DMS153 treated with DMSO at 0.1 percent for 48 hours (cell line): ENCODE data around the gene MBD3L2.
"Not testable (repeated sequence)": the region's sequence is repeated elsewhere in the genome, so short reads cannot be mapped to it uniquely, and the experiment has no call there.

Experiments
- DNase-seq: peaks from one replicate; lab custom pipeline; 2025; ENCODE audit not compliant: unreplicated experiment; lab: John Stamatoyannopoulos, UW

MBD3L2 gene

DNA sequence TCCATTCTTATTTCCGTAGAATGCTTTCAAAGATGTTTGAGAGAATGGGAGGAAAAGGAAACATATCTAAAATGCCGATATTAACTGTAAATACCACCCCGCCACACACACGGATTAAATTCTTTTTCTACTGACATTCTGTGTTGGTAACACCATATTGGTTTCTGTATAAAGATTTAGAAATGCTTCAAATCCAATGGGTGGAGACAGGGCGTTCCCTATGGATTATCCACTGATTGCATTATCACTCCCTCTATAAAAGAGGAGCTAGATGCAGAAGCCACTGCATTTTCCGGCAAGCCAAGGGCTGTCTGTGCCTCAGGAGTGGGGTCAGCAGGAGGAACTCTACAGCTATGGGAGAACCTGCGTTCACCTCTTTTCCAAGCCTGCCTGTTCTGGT is at the start of gene MBD3L2:
Gene MBD3L2 (plus strand): TSS at position 301 of the 400 bp plus-strand sequence. CDS start 53 bp downstream, at position 354.
- not testable (repeated sequence) for DNase-seq

GRCh38 chr19:6999933-7000332 is 49.2 kb upstream of the MBD3L2 start:
- DNase-seq, result no peak

GRCh38 chr19:7000333-7000732 is 48.8 kb upstream of the MBD3L2 start:
- no peak for DNase-seq

GRCh38 chr19:7000816-7001215 is 48.3 kb upstream of the MBD3L2 start:
- no peak for DNase-seq

GRCh38 chr19:7004313-7004931 is 44.7 kb upstream of the MBD3L2 start:
- DNase-seq, result no peak

DNA sequence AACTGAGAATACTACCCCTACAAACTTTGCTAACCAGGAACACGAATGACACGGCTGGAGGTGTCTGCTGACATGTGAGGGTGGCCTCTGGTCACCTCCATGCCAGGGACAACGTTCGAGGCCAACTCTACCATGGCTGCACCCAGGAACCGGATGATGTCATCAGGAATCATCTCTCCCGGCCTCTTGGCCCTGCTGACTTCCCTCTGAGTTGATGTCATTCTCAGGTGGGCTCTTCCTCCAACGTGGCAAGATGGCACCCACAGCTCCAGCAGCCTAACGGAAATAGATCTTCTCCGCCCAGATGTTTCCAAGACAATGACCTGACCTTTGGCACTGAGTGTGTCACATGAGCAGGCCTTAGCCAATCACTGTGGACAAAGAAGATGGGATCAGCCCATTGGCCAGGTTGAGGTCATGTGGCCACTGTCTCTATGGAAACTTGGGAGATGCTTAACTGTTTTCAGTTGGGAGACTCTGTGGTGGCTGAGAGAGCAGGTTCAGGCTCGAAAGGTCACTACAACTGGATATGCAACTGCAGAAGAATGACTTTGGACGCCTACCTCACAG is 42.9 kb upstream of the MBD3L2 start:
- no peak for DNase-seq

- DNase-seq, result no peak
Observed at GRCh38 chr19:7007859-7008258, 41.3 kb upstream of the MBD3L2 start.

DNA sequence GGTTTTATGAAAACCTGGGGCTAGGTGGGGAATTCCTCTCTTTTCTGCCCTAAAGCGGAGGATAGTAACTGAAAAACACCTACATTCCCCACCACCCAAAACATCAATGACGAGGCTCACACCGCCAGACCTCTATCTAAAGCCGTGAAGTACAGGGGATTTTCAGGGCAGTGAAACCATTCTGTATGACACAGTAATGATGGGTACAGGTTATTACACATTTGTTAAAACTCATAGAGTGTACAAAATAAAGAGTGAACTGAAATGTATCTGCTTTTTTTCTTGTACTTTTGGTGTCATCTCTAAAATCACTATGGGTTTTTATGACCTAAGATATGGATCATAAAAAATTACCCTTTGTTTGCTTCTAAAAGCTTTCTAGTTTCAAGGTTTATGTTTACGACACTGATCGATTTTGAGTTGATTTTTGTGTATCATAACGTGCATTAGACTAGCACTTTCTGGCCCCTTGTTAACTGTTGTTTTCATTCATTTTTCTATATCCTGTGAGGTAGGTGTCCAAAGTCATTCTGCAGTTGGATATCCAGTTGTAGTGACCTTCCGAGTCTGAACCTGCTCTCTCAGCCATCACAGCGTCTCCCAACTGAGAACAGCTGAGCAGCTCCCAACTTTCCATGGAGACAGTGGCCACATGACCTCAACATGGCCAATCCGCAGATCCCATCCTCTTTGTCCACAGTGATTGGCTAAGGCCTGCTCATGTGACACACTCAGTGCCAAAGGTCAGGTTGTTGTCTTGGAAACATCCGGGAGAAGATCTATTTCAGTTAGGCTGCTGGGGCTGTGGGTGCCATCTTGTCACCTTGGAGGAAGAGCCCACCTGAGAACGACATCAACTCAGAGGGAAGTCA is 38.2 kb upstream of the MBD3L2 start:
- no peak for DNase-seq

- DNase-seq, result no peak
Observed at GRCh38 chr19:7013678-7014077, 35.4 kb upstream of the MBD3L2 start.

DNA sequence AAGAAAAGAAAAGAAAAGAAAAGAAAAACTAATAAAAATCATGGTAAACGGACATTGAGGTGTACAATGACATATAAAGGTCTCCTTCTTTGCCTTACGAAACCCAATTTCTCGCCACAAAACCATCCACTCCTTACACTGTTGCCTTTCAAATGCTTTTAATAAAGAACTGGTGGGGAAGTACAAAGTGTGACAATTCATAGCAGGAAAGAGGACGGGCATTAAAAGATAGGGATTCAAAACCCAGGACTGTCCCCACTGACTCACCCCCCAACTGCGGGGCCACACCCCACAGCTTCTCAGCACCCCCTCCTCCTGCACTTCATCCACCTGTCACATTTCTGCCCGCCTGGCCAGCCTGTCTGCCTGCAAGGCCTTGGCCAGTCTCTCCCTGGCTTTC is 30.3 kb upstream of the MBD3L2 start:
- DNase-seq, result no peak

DNA sequence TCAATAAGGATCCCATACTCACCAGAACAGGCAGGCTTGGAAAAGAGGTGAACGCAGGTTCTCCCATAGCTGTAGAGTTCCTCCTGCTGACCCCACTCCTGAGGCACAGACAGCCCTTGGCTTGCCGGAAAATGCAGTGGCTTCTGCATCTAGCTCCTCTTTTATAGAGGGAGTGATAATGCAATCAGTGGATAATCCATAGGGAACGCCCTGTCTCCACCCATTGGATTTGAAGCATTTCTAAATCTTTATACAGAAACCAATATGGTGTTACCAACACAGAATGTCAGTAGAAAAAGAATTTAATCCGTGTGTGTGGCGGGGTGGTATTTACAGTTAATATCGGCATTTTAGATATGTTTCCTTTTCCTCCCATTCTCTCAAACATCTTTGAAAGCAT is 27.8 kb upstream of the MBD3L2 start, which contains the start of gene MBD3L2B:
Gene MBD3L2B (minus strand): TSS at position 101 of the 400 bp plus-strand sequence. CDS start 34 bp downstream, at position 67.
- not testable (repeated sequence) for DNase-seq

- not testable (repeated sequence) for DNase-seq
Observed at GRCh38 chr19:7028790-7029189, 20.3 kb upstream of the MBD3L2 start.

- DNase-seq, result not testable (repeated sequence)
Observed at GRCh38 chr19:7030278-7030677, 18.8 kb upstream of the MBD3L2 start, which contains the start of gene MBD3L5. Gene MBD3L5 (plus strand): TSS chr19:7030578. CDS start chr19:7030612, 34 bp downstream.

GRCh38 chr19:7040079-7040478 is 9.0 kb upstream of the MBD3L2 start, which contains the start of gene MBD3L4:
Gene MBD3L4 (minus strand): TSS chr19:7040179. CDS start chr19:7040144, 35 bp downstream.
- not testable (repeated sequence) for DNase-seq

DNA sequence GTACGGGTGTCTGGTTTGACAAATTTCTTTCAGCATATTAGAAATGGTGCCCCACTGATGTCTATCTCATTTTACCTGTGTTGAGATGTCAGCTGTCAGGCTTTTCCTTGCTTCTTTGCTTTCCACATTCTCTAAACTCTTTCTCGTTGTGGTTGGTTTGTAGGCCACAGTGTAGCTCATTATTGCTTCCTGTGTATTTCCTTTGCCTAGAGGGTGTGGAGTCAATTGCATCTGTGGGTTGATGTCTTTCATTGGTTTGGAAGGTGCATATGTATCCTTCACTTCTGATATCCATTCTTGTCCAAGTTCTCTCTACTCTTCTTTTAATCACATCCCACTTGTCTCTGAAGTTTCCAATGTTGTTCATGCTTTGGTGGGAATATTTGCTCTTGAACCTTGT is 7.6 kb upstream of the MBD3L2 start:
- DNase-seq, result not testable (repeated sequence)

- DNase-seq, result not testable (repeated sequence)
Observed at GRCh38 chr19:7051421-7051820, 2.3 kb downstream of the MBD3L2 start.

- not testable (repeated sequence) for DNase-seq
Observed at GRCh38 chr19:7052896-7053295, 3.8 kb downstream of the MBD3L2 start.

DNA sequence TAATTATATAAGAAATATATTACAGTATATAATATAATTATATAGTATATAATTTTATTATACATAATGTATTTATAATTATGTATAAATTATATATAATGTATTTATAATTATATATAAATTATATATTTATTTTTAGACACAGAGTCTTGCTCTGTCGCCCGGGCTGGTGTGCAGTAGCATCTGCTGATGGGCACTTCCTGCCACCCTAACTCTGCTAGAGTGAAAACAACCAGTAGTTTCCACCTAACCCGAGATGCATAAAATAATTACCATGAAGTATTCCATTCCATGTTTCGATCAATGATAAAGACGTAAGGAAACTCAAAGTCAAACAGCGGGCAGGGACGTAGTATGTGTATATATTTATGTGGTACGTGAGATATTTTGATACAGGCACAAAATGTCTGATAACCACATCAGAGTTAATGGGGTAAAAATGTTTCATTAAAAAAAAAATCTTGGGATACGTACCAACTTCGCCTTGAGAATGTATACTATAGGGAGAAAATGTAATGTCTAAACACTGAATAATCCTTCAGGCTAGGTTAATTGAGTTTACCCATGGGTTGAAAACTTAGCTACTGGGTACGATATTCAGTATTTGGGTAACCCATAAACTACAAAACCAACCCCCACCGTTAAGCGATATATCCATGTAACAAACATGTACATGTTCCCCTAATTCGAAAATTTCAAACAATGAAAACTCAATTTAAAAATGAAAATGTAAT is 5.7 kb downstream of the MBD3L2 start:
- DNase-seq, result not testable (repeated sequence)

- DNase-seq, result not testable (repeated sequence)
Observed at GRCh38 chr19:7055679-7056078, 6.6 kb downstream of the MBD3L2 start.

- DNase-seq, result not testable (repeated sequence)
Observed at GRCh38 chr19:7056371-7056770, 7.2 kb downstream of the MBD3L2 start.

GRCh38 chr19:7058576-7058975 is 9.5 kb downstream of the MBD3L2 start, which contains the start of gene MBD3L3:
Gene MBD3L3 (minus strand): TSS chr19:7058676. CDS start chr19:7058605, 71 bp downstream.
- not testable (repeated sequence) for DNase-seq
